Thyroid gland (tissue), 4 donors: ENCODE measurements around the gene EXOC4. TPM values are rescaled to one million over a fixed set of nuclear protein-coding genes. Genes with fewer than 3 reads are reported as not detected.

Experiments
- DNase-seq, 2 donors: peaks; one replicate each; pipeline ENCODE4 v3.0.0-alpha.2; 2019
- H3K27ac ChIP-seq, 3 donors: fragments of 200-600 bp; sonication (generic); 1 replicate in 2 of 3; 2 replicates in 1 of 3; pipeline ENCODE4 v1.5.1; 2016 to 2019; ENCODE audit warnings: mild to moderate bottlenecking in 1 of 3, moderate library complexity in 1 of 3
- H3K27me3 ChIP-seq: fragments of 200-600 bp; sonication (generic); one replicate; pipeline ENCODE4 v1.5.1; 2019
- H3K36me3 ChIP-seq, 2 donors: fragments of 200-600 bp; sonication (generic); one replicate each; pipeline ENCODE4 v1.5.1; 2016 to 2019
- H3K4me1 ChIP-seq, 2 donors: fragments of 200-600 bp; sonication (generic); one replicate each; pipeline ENCODE4 v1.5.1; 2017 to 2019
- H3K4me3 ChIP-seq, 3 donors: fragments of 200-600 bp; sonication (generic); replicated peaks in 1 of 3; 1 replicate in 2 of 3; 2 replicates in 1 of 3; pipeline ENCODE4 v1.5.1; 2016; ENCODE audit warnings: mild to moderate bottlenecking in 1 of 3
- H3K9me3 ChIP-seq: fragments of 200-600 bp; sonication (generic); one replicate; pipeline ENCODE4 v1.5.1; 2017
- CTCF ChIP-seq, 6 experiments: fragments of 200-600 bp in 3 of 6; fragments of 450-650 bp in 3 of 6; sonication (generic) in 3 of 6; IDR thresholded peaks; one replicate each; pipeline ENCODE4 v1.5.1; 2016 to 2019; ENCODE audit warnings: antibody characterized with exemption in 6 of 6, mild to moderate bottlenecking in 2 of 6, inconsistent platforms in 1 of 6, moderate library complexity in 1 of 6
- POLR2A ChIP-seq, 2 donors: fragments of 450-650 bp; IDR thresholded peaks; one replicate each; pipeline ENCODE4 v1.6.1; 2017; ENCODE audit warnings: antibody characterized with exemption in 2 of 2, mild to moderate bottlenecking in 2 of 2, moderate library complexity in 1 of 2
- WGBS, 2 donors: methylation state at CpG; one replicate each; pipeline ENCODE4 v1.1.5; 2017; 5-methylcytosine and 5-hydroxymethylcytosine counted together
- intact Hi-C: fragments of 100-400 bp; cut with DNase I; formaldehyde crosslinking; loops from one replicate; pipeline ENCODE4 v1.15.1; 2023
- total RNA-seq, 4 donors: library from RNA; depleted of rRNA; stranded (reverse); fragments of >200 nt; gene quantifications; one replicate each; pipeline ENCODE4 v1.2.3, GENCODE V29; 2016

The EXOC4 gene
- total RNA-seq, 4 donors from 2014 or later, result 74.0 to 116 (median 107) TPM

- H3K9me3 ChIP-seq, result no peaks in the 10 kb centered on the region
- H3K27me3 ChIP-seq, result no peaks in the 10 kb centered on the region
- no peaks in the 10 kb centered on the region for H3K36me3 ChIP-seq
- no peaks in the 10 kb centered on the region for H3K4me1 ChIP-seq
- TF ChIP-seq POLR2A (IDR thresholded peaks at IDR 0.05) (no peak), CTCF (IDR thresholded peaks at IDR 0.05) (no peak)
- intact Hi-C loops, result no loop called here
- H3K27ac ChIP-seq, result no peak overlapping the region
- 94 to 96% methylated on average over 2 of the region's 2 CpGs for WGBS, 2 donors
- no peak overlapping the region for H3K4me3 ChIP-seq
- no peak for DNase-seq
Observed at GRCh38 chr7:133911724-133912123, 658.8 kb downstream of the EXOC4 start.

- Histone ChIP-seq H3K9me3 (no peaks in the 10 kb centered on the region), H3K27ac (no peak overlapping the region), H3K27me3 (no peaks in the 10 kb centered on the region), H3K4me1 (no peaks in the 10 kb centered on the region), H3K36me3 (no peaks in the 10 kb centered on the region), H3K4me3 (no peak overlapping the region)
- TF ChIP-seq POLR2A (IDR thresholded peaks at IDR 0.05), result no peak
- TF ChIP-seq CTCF (IDR thresholded peaks at IDR 0.05), result no peak
- intact Hi-C loops, result no loop called here
- DNase-seq, result no peak
- WGBS, 2 donors, result 95 to 97% methylated on average over 2 of the region's 2 CpGs
Observed at GRCh38 chr7:133912916-133913697, 660.2 kb downstream of the EXOC4 start.

GRCh38 chr7:133916621-133917020 lies 663.7 kb downstream of the EXOC4 start:
- Histone ChIP-seq H3K27me3 (no peaks in the 10 kb centered on the region), H3K4me1 (no peaks in the 10 kb centered on the region), H3K4me3 (no peak overlapping the region), H3K27ac (no peak overlapping the region), H3K36me3 (no peaks in the 10 kb centered on the region), H3K9me3 (no peaks in the 10 kb centered on the region)
- intact Hi-C loops, result no loop called here
- no peak for DNase-seq
- WGBS, 2 donors, result 96 to 97% methylated on average over 3 of the region's 3 CpGs
- TF ChIP-seq POLR2A (IDR thresholded peaks at IDR 0.05) (no peak), CTCF (IDR thresholded peaks at IDR 0.05) (no peak)

GRCh38 chr7:133919810-133920209 lies 666.9 kb downstream of the EXOC4 start:
- no peaks in the 10 kb centered on the region for H3K36me3 ChIP-seq
- DNase-seq, result no peak
- H3K27ac ChIP-seq, result no peak overlapping the region
- intact Hi-C loops, result no loop called here
- H3K9me3 ChIP-seq, result no peaks in the 10 kb centered on the region
- H3K4me3 ChIP-seq, result no peak overlapping the region
- no peaks in the 10 kb centered on the region for H3K27me3 ChIP-seq
- TF ChIP-seq POLR2A (IDR thresholded peaks at IDR 0.05), result no peak
- no peak for TF ChIP-seq CTCF (IDR thresholded peaks at IDR 0.05)
- no peaks in the 10 kb centered on the region for H3K4me1 ChIP-seq

- no peaks in the 10 kb centered on the region for H3K36me3 ChIP-seq
Observed at GRCh38 chr7:133921635-133922182, 668.8 kb downstream of the EXOC4 start.

More at GRCh38 chr7:133921635-133922182, 668.8 kb downstream of the EXOC4 start:
- Histone ChIP-seq H3K9me3 (no peaks in the 10 kb centered on the region), H3K27me3 (no peaks in the 10 kb centered on the region), H3K4me1 (no peaks in the 10 kb centered on the region), H3K27ac (no peak overlapping the region), H3K4me3 (no peak overlapping the region)
- intact Hi-C loops, result no loop called here
- no peak for DNase-seq
- no peak for TF ChIP-seq CTCF (IDR thresholded peaks at IDR 0.05)
- TF ChIP-seq POLR2A (IDR thresholded peaks at IDR 0.05), result no peak
